Erythroblast (primary cell): ENCODE measurements around the gene WDR7.

Source experiments
- GATA1 ChIP-seq: IDR thresholded peaks from 2 replicates; pipeline ENCODE4 v1.6.1; 2011; ENCODE audit warnings: low read depth, mild to moderate bottlenecking, control low read depth, low read length, moderate library complexity
- POLR2A ChIP-seq: IDR thresholded peaks from 2 replicates; pipeline ENCODE4 v1.6.1; 2011; ENCODE audit warnings: mild to moderate bottlenecking, low read length

DNA sequence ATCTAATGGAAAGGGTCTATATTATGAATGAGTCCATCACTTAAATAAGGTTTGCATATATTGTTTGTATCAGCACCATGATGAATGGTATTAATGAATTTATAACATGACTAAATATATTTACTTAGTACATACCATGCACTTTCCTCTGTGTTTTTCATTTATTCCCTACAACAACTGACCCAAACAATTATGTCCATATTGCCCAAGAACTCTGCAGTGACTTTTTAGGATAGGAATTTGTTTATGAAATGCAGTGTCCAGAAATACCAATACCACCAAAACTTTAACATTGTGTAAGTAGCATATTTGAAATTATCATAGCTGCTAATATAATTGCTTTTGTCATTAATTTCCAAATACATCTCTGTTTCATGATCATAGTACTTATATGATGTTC is 119.7 kb downstream of the WDR7 start:
- TF ChIP-seq POLR2A (no peak), GATA1 (no peak)
